ENCODE measurements around the gene ZSWIM8. TPM values are rescaled to one million over a fixed set of nuclear protein-coding genes. Genes with fewer than 3 reads are reported as not detected.

The ZSWIM8 gene
- total and polyA plus RNA-seq, 2 of the 8 experiments (the other 6 are each of a cell fraction or from before 2014, with no cell fraction given), result 44.7 to 99.7 TPM

DNA sequence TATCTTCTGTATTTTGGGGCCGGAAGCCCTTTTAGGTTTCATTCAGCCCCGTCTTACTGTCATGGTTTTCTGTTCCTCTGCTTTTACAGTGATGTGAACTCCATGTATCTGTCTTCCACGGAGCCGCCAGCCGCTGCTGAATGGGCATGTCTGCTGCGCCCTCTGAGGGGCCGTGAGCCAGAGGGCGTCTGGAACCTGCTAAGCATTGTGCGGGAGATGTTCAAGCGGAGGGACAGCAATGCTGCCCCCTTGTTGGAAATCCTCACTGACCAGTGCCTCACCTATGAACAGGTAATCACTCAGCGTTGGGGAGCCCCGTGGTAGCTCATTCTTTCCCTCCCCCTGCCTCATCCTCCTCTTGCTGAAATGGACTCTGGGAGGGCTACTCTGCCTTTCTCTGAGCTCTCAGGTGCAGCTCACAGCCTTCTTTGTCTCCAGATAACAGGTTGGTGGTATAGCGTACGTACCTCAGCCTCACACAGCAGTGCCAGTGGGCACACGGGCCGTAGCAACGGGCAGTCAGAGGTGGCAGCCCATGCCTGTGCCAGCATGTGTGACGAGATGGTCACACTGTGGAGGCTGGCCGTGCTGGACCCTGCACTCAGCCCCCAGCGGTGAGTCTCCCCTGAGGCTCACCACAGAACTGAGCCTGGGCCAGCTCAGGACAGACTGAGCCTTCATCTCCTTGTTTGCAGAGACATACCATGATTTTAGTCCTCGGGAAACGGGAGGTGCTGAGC is 5.7 kb downstream of the ZSWIM8 start (continued):
- TF ChIP-seq CTCF (IDR thresholded peaks at IDR 0.05; ENCODE audit: control extremely low read depth in 1 of 3, insufficient read depth in 1 of 3, low read depth in 1 of 3, low read length in 3 of 3) (no peak), FOSL1 (IDR thresholded peaks at IDR 0.05; ENCODE audit: insufficient read depth, low read depth, low read length) (no peak), MAX (IDR thresholded peaks at IDR 0.05) (no peak), BCL11A (IDR thresholded peaks at IDR 0.05; ENCODE audit: low read depth in 2 of 2, low read length in 2 of 2) (no peak), BACH1 (IDR thresholded peaks at IDR 0.05; ENCODE audit: low read length) (no peak), SIX5 (IDR thresholded peaks at IDR 0.05; ENCODE audit: low read depth, low read length) (no peak), GABPA (IDR thresholded peaks at IDR 0.05; ENCODE audit: borderline replicate concordance, insufficient read depth, low read length) (no peak), JUN (IDR thresholded peaks at IDR 0.05; ENCODE audit: low read depth, low read length) (no peak), RNF2 (IDR thresholded peaks at IDR 0.05; ENCODE audit: borderline replicate concordance, low read depth, low read length, missing control alignments, poor library complexity, severe bottlenecking) (no peak)
